Fibroblast of the aortic adventitia (primary cell): ENCODE results near the gene RNF167. TPM values are rescaled to one million over a fixed set of nuclear protein-coding genes. Genes with fewer than 3 reads are reported as not detected.

Experiments used
- small RNA-seq: library from RNA; depleted of rRNA; stranded (forward); fragments of <200 nt; gene quantifications from one replicate; pipeline ENCODE3, GENCODE V24; 2012
- total RNA-seq: library from RNA; depleted of rRNA; stranded (reverse); fragments of >200 nt; gene quantifications from 2 replicates; pipeline ENCODE4 v1.2.3, GENCODE V29; 2012; ENCODE audit warnings: low replicate concordance

The RNF167 gene
- total RNA-seq, 1 donor = 26.4 TPM

Small RNA genes within 50 kb of the gene (small RNA-seq; reads per million reads assigned to genes)
- not detected for gene MIR6864
- not detected for gene MIR6865

Other genes with a start within 250 kb of the RNF167 start
- 31.7 and 35.1 TPM in 2 replicates for gene PELP1, start 236.1 kb upstream of the RNF167 start, total RNA-seq
- 8.9 and 13.3 TPM in 2 replicates for gene ARRB2, start 229.6 kb upstream of the RNF167 start, total RNA-seq
- gene MED11, start 208.8 kb upstream of the RNF167 start, total RNA-seq = 12.4 and 14.1 TPM in 2 replicates
- 0.18 TPM in 1 of 2 replicates, not detected in the other for gene ZMYND15, start 200.4 kb upstream of the RNF167 start, total RNA-seq
- gene CXCL16, start 200.3 kb upstream of the RNF167 start, total RNA-seq = 2.6 TPM in 2 replicates
- gene TM4SF5, start 168.4 kb upstream of the RNF167 start, total RNA-seq = not detected in 2 replicates
- 0.27 and 4.9 TPM in 2 replicates for gene VMO1, start 153.9 kb upstream of the RNF167 start, total RNA-seq
- gene GLTPD2, start 151.3 kb upstream of the RNF167 start, total RNA-seq = not detected in 2 replicates
- gene PSMB6, start 144.1 kb upstream of the RNF167 start, total RNA-seq = 97.2 and 134 TPM in 2 replicates
- gene PLD2, start 133.1 kb upstream of the RNF167 start, total RNA-seq = 14.4 and 18.4 TPM in 2 replicates
- gene MINK1, start 106.9 kb upstream of the RNF167 start, total RNA-seq = 38.4 and 48.5 TPM in 2 replicates
- gene C17orf107, start 40.7 kb upstream of the RNF167 start, total RNA-seq = 3.8 and 4.5 TPM in 2 replicates
- 0.33 and 4.9 TPM in 2 replicates for gene CHRNE, start 37.2 kb upstream of the RNF167 start, total RNA-seq
- gene GP1BA, start 8.0 kb upstream of the RNF167 start, total RNA-seq = not detected in 2 replicates
- 28.3 and 49.9 TPM in 2 replicates for gene SLC25A11, start 222 bp upstream of the RNF167 start, total RNA-seq
- 507 and 514 TPM in 2 replicates for gene PFN1, start 8.3 kb downstream of the RNF167 start, total RNA-seq
- gene ENO3, start 10.9 kb downstream of the RNF167 start, total RNA-seq = 2.8 and 4.7 TPM in 2 replicates
- 29.2 and 59.5 TPM in 2 replicates for gene SPAG7, start 27.5 kb downstream of the RNF167 start, total RNA-seq
- 12.1 and 21.1 TPM in 2 replicates for gene CAMTA2, start 47.4 kb downstream of the RNF167 start, total RNA-seq
- gene INCA1, start 57.3 kb downstream of the RNF167 start, total RNA-seq = 0.36 TPM in 1 of 2 replicates, not detected in the other
- 59.5 and 142 TPM in 2 replicates for gene KIF1C, start 57.7 kb downstream of the RNF167 start, total RNA-seq
- 0.09 and 0.25 TPM in 2 replicates for gene SLC52A1, start 95.2 kb downstream of the RNF167 start, total RNA-seq
- 0.74 and 1.4 TPM in 2 replicates for gene ZFP3, start 138.2 kb downstream of the RNF167 start, total RNA-seq
- 4.5 and 6.4 TPM in 2 replicates for gene ZNF232, start 171.6 kb downstream of the RNF167 start, total RNA-seq
- gene USP6, start 175.8 kb downstream of the RNF167 start, total RNA-seq = not detected in 2 replicates